ENCODE measurements around the gene NEK1. TPM values are rescaled to one million over a fixed set of nuclear protein-coding genes. Genes with fewer than 3 reads are reported as not detected.

The NEK1 gene
- total and polyA plus RNA-seq, 2 donors (not counting 1 experiment from before 2014, with no cell fraction given) = 3.3 to 21.4 TPM

DNA sequence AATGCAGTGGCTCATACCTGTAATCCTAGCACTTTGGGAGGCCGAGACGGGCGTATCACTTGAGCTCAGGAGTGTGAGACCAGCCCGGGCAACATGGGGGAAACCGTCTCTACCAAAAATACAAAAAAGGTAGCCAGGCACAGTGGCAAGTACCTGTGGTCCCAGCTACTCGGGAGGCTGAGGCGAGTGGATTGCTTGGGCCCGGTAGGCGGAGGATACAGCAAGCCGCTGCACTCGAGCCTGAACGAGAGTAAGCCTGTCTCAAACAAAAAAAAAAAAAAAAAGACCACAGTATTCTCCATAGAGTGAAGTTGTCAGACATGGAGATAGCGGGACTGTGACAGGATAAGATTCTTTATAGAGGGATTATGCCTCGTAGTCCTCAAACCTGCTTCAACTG lies 265.5 kb downstream of the NEK1 start:
- H3K9me3 Mint-ChIP-seq (ENCODE audit: insufficient read depth) = no peaks in the 10 kb centered on the region
- H3K4me2 ChIP-seq (replicated peaks; ENCODE audit: low read depth, low read length, poor library complexity, severe bottlenecking) = no peak overlapping the region

GRCh38 chr4:169345316-169345721 lies 267.1 kb downstream of the NEK1 start:
- no peaks in the 10 kb centered on the region for H3K9me3 ChIP-seq (ENCODE audit: control extremely low read depth in 1 of 3, control insufficient read depth in 2 of 3, insufficient read depth in 1 of 3, low read length in 2 of 3)
- Mint-ChIP-seq H3K4me3 (no peak overlapping the region), H3K9me3 (ENCODE audit: insufficient read depth) (no peaks in the 10 kb centered on the region), H3K27ac (no peak overlapping the region), H3K4me1 (no peaks in the 10 kb centered on the region), H3K27me3 (no peaks in the 10 kb centered on the region)
- no peaks in the 10 kb centered on the region for H3K27me3 ChIP-seq (replicated peaks in 1 of 4; ENCODE audit: control extremely low read depth in 1 of 4, control insufficient read depth in 3 of 4, insufficient read depth in 4 of 4, low read length in 3 of 4)
- H2AFZ ChIP-seq (ENCODE audit: insufficient read depth, low read depth, low read length, poor library complexity, severe bottlenecking) = no peak overlapping the region
- TF ChIP-seq EZH2 (IDR thresholded peaks at IDR 0.05; ENCODE audit: borderline replicate concordance, insufficient read depth, low read depth, low read length, poor library complexity, severe bottlenecking) = no peak
- no peak for TF ChIP-seq CTCF (IDR thresholded peaks at IDR 0.05)
- no peaks in the 10 kb centered on the region for H4K20me1 ChIP-seq (ENCODE audit: control insufficient read depth, insufficient read depth, low read length, poor library complexity, severe bottlenecking)
- no peaks in the 10 kb centered on the region for H3K36me3 ChIP-seq (replicated peaks in 1 of 2; ENCODE audit: control extremely low read depth in 1 of 2, control insufficient read depth in 1 of 2, extremely low read depth in 1 of 2, insufficient read depth in 2 of 2, low read length in 1 of 2)
- ATAC-seq (ENCODE audit: low read depth) (no peak), DNase-seq (no peak)
- H3K4me1 ChIP-seq (ENCODE audit: control insufficient read depth in 2 of 2, insufficient read depth in 2 of 2, low read length in 2 of 2) = no peaks in the 10 kb centered on the region
- intact Hi-C loops (cut with micrococcal nuclease) = no loop called here
- WGBS (ENCODE audit: insufficient coverage) = 100% methylated on average over 1 of the region's 2 CpGs
- no peak overlapping the region for H3K4me2 ChIP-seq (replicated peaks; ENCODE audit: low read depth, low read length, poor library complexity, severe bottlenecking)
- no peaks in the 10 kb centered on the region for H3K79me2 ChIP-seq (ENCODE audit: control insufficient read depth, insufficient read depth, low read length)
- ChIA-PET CTCF (no interaction called here), POLR2A (no interaction called here)
- H3K4me3 ChIP-seq (ENCODE audit: control extremely low read depth in 1 of 5, extremely low read depth in 1 of 5, insufficient read depth in 1 of 5, low read depth in 2 of 5, low read length in 4 of 5) = no peak overlapping the region
- H3K9ac ChIP-seq (ENCODE audit: low read length) = no peak overlapping the region
- H3K27ac ChIP-seq (ENCODE audit: low read length in 2 of 2) = no peak overlapping the region

More for the DNA sequence above, 265.5 kb downstream of the NEK1 start:
- H3K4me1 ChIP-seq (ENCODE audit: control insufficient read depth in 2 of 2, insufficient read depth in 2 of 2, low read length in 2 of 2) = no peaks in the 10 kb centered on the region
- WGBS (ENCODE audit: insufficient coverage) = 100% methylated on average over 4 of the region's 14 CpGs
- no peaks in the 10 kb centered on the region for H3K79me2 ChIP-seq (ENCODE audit: control insufficient read depth, insufficient read depth, low read length)
- Mint-ChIP-seq H3K27ac (no peak overlapping the region), H3K4me3 (no peak overlapping the region), H3K27me3 (no peaks in the 10 kb centered on the region), H3K4me1 (no peaks in the 10 kb centered on the region)
- H3K4me3 ChIP-seq (ENCODE audit: control extremely low read depth in 1 of 5, extremely low read depth in 1 of 5, insufficient read depth in 1 of 5, low read depth in 2 of 5, low read length in 4 of 5) = no peak overlapping the region
- DNase-seq (no peak), ATAC-seq (ENCODE audit: low read depth) (no peak)
- no peak overlapping the region for H3K27ac ChIP-seq (ENCODE audit: low read length in 2 of 2)
- H3K9ac ChIP-seq (ENCODE audit: low read length) = no peak overlapping the region
- ChIA-PET CTCF (no interaction called here), POLR2A (no interaction called here)
- H3K9me3 ChIP-seq (ENCODE audit: control extremely low read depth in 1 of 3, control insufficient read depth in 2 of 3, insufficient read depth in 1 of 3, low read length in 2 of 3) = no peaks in the 10 kb centered on the region
- no peaks in the 10 kb centered on the region for H3K27me3 ChIP-seq (replicated peaks in 1 of 4; ENCODE audit: control extremely low read depth in 1 of 4, control insufficient read depth in 3 of 4, insufficient read depth in 4 of 4, low read length in 3 of 4)
- H2AFZ ChIP-seq (ENCODE audit: insufficient read depth, low read depth, low read length, poor library complexity, severe bottlenecking) = no peak overlapping the region
- intact Hi-C loops (cut with micrococcal nuclease) = no loop called here
- no peak for TF ChIP-seq CTCF (IDR thresholded peaks at IDR 0.05)
- no peak for TF ChIP-seq EZH2 (IDR thresholded peaks at IDR 0.05; ENCODE audit: borderline replicate concordance, insufficient read depth, low read depth, low read length, poor library complexity, severe bottlenecking)
- no peaks in the 10 kb centered on the region for H4K20me1 ChIP-seq (ENCODE audit: control insufficient read depth, insufficient read depth, low read length, poor library complexity, severe bottlenecking)
- no peaks in the 10 kb centered on the region for H3K36me3 ChIP-seq (replicated peaks in 1 of 2; ENCODE audit: control extremely low read depth in 1 of 2, control insufficient read depth in 1 of 2, extremely low read depth in 1 of 2, insufficient read depth in 2 of 2, low read length in 1 of 2)

Other genes starting within 250 kb of the NEK1 start
- 32.7 and 34.9 TPM in 2 replicates for gene CLCN3, start 8.0 kb upstream of the NEK1 start, total RNA-seq
- 5.0 and 9.7 TPM in 2 replicates for gene CLCN3, start 8.0 kb upstream of the NEK1 start, polyA plus RNA-seq
- gene HPF1, start 145.4 kb upstream of the NEK1 start, total RNA-seq = 9.9 and 15.2 TPM in 2 replicates
- 8.5 and 8.7 TPM in 2 replicates for gene HPF1, start 145.4 kb upstream of the NEK1 start, polyA plus RNA-seq

All from B cell (primary cell).